Stimulated activated CD4-positive, alpha-beta T cell treated with anti-CD3 and anti-CD28 coated beads, Interleukin-4, amount 100 ng/mL, for 1 hour (primary cell): ENCODE results near the gene VWA5A.

Experiments used
- DNase-seq: peaks from one replicate; pipeline ENCODE4 v3.0.0-alpha.2; 2020

The VWA5A gene

GRCh38 chr11:124170801-124171586 is 55.7 kb downstream of the VWA5A start:
- DNase-seq, result no peak

GRCh38 chr11:124172101-124172500 is 56.9 kb downstream of the VWA5A start:
- no peak for DNase-seq

DNA sequence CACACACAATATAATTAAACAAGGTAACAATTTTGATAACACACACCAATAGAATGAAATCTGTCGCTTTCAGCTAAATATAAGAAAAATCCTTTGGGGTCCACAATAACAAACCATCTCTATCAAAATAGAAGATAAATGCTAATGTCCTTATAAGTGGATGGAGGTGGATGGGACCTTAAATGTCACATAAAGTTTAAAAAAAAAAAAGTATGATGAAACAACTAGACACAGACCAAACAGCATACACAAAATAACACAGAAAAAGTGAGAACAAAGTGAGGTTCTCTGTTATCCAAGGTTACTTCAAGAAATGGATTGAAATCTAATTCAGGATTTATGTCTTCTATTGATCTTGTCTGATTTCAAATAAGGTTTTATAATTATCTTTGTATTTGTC is 57.3 kb downstream of the VWA5A start:
- no peak for DNase-seq

- DNase-seq, result no peak
Measured at GRCh38 chr11:124174001-124174583, 58.8 kb downstream of the VWA5A start.

- DNase-seq, result no peak
Measured at GRCh38 chr11:124176925-124177715, 61.9 kb downstream of the VWA5A start.

- no peak for DNase-seq
Measured at GRCh38 chr11:124179310-124179709, 64.1 kb downstream of the VWA5A start.

- DNase-seq, result no peak
Measured at GRCh38 chr11:124183068-124183467, 67.8 kb downstream of the VWA5A start, which contains the start of gene OR10D3. Gene OR10D3 (plus strand): TSS chr11:124183345. CDS start chr11:124185270, 1,925 bp downstream.

GRCh38 chr11:124190298-124191139 is 75.3 kb downstream of the VWA5A start:
- DNase-seq, result no peak

GRCh38 chr11:124193221-124194010 is 78.2 kb downstream of the VWA5A start:
- no peak for DNase-seq

DNA sequence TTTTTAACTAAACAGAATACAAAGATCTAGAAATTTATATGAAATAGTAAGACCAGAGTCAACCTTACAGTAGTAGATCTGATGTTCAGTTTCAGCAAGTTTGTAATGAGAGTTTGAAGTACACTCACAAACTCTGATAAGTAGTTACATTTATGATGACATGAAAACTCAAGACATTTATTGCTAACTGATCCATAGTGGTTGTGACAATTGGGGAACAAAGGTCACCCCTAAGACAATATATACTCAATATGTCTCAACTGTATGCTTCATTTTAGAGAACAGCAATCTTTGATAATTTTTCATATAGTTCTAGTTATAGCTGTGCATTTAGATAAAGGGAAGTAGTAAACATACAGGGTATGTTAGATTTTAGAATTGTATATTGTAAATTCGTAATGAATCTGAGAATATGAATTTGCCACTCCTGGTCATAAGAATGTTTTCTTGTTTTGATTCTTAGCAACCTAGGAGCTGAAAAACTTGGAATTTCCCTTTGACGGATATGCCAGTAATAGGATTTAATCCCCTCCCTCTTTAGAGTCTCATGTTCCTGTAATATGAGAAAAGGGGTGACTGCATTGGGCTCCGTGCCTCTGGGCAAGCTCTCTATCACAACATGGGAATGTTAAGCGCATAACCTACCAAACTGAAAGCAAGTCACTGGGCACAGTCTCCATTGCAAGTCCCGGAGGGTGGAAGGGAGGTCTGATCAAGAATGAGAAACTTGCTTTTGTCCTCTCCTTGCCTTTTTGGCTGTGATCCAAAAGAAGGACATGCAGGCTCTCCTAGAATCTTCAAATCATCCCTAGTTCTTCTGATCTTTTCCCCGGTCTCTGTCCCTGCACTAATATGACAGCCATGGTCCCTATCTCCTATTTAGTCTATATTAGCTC is 79.3 kb downstream of the VWA5A start:
- no peak for DNase-seq

DNA sequence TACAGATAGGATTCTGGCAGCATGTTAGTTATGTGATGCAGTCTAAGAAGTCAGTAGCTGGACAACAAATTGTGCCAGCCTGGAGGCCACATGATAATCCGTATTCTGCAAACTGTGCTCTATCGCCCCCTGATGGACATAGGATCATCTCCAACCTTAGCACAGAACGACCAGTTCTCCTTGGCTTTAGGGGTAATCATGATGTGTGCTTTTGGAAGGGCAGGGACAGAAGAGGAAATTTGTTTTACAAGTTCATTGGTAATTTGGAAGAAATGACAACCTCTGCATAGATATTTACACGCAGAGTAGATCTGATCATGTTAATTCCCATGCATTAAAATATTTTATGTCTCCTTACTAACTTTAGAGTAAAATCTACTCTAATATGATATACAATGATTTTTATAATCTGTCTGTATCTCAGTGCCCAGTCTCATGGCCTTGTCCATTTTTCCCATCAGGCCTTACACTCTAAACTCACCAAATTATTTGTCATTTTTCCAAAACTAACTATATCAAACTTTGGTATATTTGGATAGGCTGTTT is 80.0 kb downstream of the VWA5A start:
- no peak for DNase-seq
